GM12878 (cell line): ENCODE results near the gene NAT8L. TPM values are rescaled to one million over a fixed set of nuclear protein-coding genes. Genes with fewer than 3 reads are reported as not detected.

ENCODE experiments used
- ETV6 ChIP-seq, 2 experiments: fragments of 450-650 bp in 1 of 2; IDR thresholded peaks in 1 of 2; conservative IDR thresholded peaks in 1 of 2; 2 replicates each; pipeline ENCODE4 v1.6.1; 2014; ENCODE audit warnings: antibody characterized with exemption in 1 of 2, borderline replicate concordance in 1 of 2, low read depth in 1 of 2, mild to moderate bottlenecking in 1 of 2, moderate library complexity in 1 of 2
- MEF2A ChIP-seq: IDR thresholded peaks from 2 replicates; pipeline ENCODE4 v1.6.1; 2011; ENCODE audit warnings: low read depth, mild to moderate bottlenecking, low read length, moderate library complexity; ENCODE audit not compliant: insufficient read depth
- NR2F1 ChIP-seq: fragments of 450-650 bp; conservative IDR thresholded peaks from 2 replicates; pipeline ENCODE4 v1.6.1; 2017; ENCODE audit warnings: mild to moderate bottlenecking
- TAF1 ChIP-seq: IDR thresholded peaks from 2 replicates; pipeline ENCODE4 v1.6.1; 2011; ENCODE audit warnings: mild to moderate bottlenecking, low read depth, low read length, borderline replicate concordance
- ZBED1 ChIP-seq: IDR thresholded peaks from 2 replicates; pipeline ENCODE4 v1.6.1; 2016; ENCODE audit warnings: borderline replicate concordance
- polyA plus RNA-seq, 11 experiments: library from polyadenylated mRNA; depleted of rRNA in 4 of 11; unstranded in 6 of 11; stranded (reverse) in 5 of 11; fragments of >200 nt; fragmentation: Nextera tagmentation in 4 of 11; fragmentation: Illumina TruSeq in 1 of 11; extraction: Ambion mirVana in 4 of 11; extraction: Trizol in 1 of 11; gene quantifications; 1 replicate in 1 of 11; 2 replicates in 10 of 11; pipeline versions ENCODE4 v1.2.1 to v1.2.3, GENCODE V29; 2011 to 2016; ENCODE audit warnings: inconsistent platforms in 2 of 11, missing spikeins in 2 of 11, low read depth in 1 of 11
- total RNA-seq, 4 experiments: library from RNA; depleted of rRNA in 3 of 4; stranded (reverse); fragments of >200 nt in 3 of 4; fragmentation: Illumina TruSeq in 1 of 4; extraction: Trizol in 1 of 4; gene quantifications; 2 replicates each; pipeline versions ENCODE4 v1.2.1 to v1.2.3, GENCODE V29; 2013 to 2021
- TF ChIP-seq, protein P1 (sequence below): fragments of 450-650 bp; formaldehyde crosslinking; IDR thresholded peaks from 2 replicates; pipeline ENCODE4 v1.4.0; 2020; ENCODE audit warnings: mild to moderate bottlenecking, moderate library complexity
- TF ChIP-seq, protein P2 (sequence below): IDR thresholded peaks from 2 replicates; pipeline ENCODE4 v1.6.1; 2011; ENCODE audit warnings: borderline replicate concordance, low read depth, mild to moderate bottlenecking, moderate library complexity, mixed read lengths, low read length; ENCODE audit not compliant: insufficient read depth; ENCODE audit errors: extremely low read length
- TF ChIP-seq, protein P3 (sequence below): fragments of 150-350 bp; IDR thresholded peaks from 2 replicates; pipeline ENCODE4 v1.6.1; 2016; ENCODE audit warnings: low read depth, low read length
- TF ChIP-seq, protein P4 (sequence below): IDR thresholded peaks from 2 replicates; pipeline ENCODE4 v1.6.1; 2012; ENCODE audit warnings: improper control_type of control experiment, low read depth, low read length; ENCODE audit not compliant: insufficient replicate concordance

The NAT8L gene
- total and polyA plus RNA-seq, 10 of the 15 experiments (the other 5 are each of a cell fraction or from before 2014, with no cell fraction given), result 0.01 to 0.31 (median 0.11) TPM; not detected in 5

DNA sequence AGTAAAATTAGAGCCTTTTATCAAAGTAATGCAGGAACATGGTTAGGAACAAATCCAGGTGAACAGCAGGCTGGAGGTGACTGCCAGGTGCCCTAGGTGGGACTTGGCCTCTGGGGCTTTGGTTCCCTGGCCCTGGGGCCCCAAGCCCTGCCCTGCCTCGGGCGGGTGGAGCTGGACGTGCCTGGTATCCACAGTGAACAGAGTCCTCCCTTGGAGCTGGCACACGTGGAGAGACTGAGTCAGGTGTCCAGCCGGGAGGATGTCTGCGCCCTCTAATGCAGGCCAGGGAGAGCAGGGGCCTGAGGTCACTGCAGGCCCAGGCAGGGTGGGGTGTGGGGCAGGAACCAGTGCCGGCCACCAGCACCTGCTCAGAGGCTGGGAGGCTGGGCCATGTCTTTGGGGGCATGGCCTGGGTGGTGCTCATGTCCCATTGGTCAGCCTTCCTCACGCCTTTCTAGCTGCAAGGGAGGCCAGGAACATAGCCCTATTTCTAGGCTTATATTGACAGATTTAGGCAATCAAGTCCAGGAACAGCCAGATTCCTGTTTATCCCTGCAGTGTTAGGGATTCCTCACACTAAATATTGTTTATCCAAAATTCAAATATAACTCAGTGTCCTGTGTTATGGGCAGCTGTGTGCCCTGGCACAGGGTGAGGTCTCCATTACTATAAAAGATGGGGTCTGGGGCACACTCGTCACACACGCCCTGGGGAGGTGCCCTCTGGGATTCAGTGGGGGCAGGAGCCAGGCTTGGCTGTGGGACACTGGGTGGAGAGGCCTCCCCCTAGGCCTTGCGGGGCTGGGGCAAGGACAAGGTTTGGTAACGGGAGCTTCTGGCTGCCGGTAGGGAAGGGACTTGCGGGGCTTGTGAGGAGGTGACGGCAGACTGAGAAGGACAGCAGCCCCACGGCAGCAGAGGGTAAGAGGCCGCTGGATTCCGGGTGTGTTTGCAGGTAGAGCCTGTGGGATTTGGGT lies 14.3 kb upstream of the NAT8L start (continued):
- TF ChIP-seq, protein P1, sequence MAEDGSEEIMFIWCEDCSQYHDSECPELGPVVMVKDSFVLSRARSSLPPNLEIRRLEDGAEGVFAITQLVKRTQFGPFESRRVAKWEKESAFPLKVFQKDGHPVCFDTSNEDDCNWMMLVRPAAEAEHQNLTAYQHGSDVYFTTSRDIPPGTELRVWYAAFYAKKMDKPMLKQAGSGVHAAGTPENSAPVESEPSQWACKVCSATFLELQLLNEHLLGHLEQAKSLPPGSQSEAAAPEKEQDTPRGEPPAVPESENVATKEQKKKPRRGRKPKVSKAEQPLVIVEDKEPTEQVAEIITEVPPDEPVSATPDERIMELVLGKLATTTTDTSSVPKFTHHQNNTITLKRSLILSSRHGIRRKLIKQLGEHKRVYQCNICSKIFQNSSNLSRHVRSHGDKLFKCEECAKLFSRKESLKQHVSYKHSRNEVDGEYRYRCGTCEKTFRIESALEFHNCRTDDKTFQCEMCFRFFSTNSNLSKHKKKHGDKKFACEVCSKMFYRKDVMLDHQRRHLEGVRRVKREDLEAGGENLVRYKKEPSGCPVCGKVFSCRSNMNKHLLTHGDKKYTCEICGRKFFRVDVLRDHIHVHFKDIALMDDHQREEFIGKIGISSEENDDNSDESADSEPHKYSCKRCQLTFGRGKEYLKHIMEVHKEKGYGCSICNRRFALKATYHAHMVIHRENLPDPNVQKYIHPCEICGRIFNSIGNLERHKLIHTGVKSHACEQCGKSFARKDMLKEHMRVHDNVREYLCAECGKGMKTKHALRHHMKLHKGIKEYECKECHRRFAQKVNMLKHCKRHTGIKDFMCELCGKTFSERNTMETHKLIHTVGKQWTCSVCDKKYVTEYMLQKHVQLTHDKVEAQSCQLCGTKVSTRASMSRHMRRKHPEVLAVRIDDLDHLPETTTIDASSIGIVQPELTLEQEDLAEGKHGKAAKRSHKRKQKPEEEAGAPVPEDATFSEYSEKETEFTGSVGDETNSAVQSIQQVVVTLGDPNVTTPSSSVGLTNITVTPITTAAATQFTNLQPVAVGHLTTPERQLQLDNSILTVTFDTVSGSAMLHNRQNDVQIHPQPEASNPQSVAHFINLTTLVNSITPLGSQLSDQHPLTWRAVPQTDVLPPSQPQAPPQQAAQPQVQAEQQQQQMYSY (CRISPR knock-in tag), result no peak
- TF ChIP-seq NR2F1, result no peak
- no peak for TF ChIP-seq TAF1
- TF ChIP-seq, protein P2, sequence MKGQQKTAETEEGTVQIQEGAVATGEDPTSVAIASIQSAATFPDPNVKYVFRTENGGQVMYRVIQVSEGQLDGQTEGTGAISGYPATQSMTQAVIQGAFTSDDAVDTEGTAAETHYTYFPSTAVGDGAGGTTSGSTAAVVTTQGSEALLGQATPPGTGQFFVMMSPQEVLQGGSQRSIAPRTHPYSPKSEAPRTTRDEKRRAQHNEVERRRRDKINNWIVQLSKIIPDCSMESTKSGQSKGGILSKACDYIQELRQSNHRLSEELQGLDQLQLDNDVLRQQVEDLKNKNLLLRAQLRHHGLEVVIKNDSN, result no peak
- TF ChIP-seq MEF2A, result no peak
- TF ChIP-seq, protein P3, sequence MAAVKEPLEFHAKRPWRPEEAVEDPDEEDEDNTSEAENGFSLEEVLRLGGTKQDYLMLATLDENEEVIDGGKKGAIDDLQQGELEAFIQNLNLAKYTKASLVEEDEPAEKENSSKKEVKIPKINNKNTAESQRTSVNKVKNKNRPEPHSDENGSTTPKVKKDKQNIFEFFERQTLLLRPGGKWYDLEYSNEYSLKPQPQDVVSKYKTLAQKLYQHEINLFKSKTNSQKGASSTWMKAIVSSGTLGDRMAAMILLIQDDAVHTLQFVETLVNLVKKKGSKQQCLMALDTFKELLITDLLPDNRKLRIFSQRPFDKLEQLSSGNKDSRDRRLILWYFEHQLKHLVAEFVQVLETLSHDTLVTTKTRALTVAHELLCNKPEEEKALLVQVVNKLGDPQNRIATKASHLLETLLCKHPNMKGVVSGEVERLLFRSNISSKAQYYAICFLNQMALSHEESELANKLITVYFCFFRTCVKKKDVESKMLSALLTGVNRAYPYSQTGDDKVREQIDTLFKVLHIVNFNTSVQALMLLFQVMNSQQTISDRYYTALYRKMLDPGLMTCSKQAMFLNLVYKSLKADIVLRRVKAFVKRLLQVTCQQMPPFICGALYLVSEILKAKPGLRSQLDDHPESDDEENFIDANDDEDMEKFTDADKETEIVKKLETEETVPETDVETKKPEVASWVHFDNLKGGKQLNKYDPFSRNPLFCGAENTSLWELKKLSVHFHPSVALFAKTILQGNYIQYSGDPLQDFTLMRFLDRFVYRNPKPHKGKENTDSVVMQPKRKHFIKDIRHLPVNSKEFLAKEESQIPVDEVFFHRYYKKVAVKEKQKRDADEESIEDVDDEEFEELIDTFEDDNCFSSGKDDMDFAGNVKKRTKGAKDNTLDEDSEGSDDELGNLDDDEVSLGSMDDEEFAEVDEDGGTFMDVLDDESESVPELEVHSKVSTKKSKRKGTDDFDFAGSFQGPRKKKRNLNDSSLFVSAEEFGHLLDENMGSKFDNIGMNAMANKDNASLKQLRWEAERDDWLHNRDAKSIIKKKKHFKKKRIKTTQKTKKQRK, result no peak
- TF ChIP-seq ZBED1, result no peak
- TF ChIP-seq ETV6 (conservative IDR thresholded peaks at IDR 0.05 in 1 of 2, IDR thresholded peaks at IDR 0.05 in 1 of 2; ENCODE audit: borderline replicate concordance in 1 of 2, low read depth in 1 of 2), result no peak
- TF ChIP-seq, protein P4, sequence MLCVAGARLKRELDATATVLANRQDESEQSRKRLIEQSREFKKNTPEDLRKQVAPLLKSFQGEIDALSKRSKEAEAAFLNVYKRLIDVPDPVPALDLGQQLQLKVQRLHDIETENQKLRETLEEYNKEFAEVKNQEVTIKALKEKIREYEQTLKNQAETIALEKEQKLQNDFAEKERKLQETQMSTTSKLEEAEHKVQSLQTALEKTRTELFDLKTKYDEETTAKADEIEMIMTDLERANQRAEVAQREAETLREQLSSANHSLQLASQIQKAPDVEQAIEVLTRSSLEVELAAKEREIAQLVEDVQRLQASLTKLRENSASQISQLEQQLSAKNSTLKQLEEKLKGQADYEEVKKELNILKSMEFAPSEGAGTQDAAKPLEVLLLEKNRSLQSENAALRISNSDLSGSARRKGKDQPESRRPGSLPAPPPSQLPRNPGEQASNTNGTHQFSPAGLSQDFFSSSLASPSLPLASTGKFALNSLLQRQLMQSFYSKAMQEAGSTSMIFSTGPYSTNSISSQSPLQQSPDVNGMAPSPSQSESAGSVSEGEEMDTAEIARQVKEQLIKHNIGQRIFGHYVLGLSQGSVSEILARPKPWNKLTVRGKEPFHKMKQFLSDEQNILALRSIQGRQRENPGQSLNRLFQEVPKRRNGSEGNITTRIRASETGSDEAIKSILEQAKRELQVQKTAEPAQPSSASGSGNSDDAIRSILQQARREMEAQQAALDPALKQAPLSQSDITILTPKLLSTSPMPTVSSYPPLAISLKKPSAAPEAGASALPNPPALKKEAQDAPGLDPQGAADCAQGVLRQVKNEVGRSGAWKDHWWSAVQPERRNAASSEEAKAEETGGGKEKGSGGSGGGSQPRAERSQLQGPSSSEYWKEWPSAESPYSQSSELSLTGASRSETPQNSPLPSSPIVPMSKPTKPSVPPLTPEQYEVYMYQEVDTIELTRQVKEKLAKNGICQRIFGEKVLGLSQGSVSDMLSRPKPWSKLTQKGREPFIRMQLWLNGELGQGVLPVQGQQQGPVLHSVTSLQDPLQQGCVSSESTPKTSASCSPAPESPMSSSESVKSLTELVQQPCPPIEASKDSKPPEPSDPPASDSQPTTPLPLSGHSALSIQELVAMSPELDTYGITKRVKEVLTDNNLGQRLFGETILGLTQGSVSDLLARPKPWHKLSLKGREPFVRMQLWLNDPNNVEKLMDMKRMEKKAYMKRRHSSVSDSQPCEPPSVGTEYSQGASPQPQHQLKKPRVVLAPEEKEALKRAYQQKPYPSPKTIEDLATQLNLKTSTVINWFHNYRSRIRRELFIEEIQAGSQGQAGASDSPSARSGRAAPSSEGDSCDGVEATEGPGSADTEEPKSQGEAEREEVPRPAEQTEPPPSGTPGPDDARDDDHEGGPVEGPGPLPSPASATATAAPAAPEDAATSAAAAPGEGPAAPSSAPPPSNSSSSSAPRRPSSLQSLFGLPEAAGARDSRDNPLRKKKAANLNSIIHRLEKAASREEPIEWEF, result no peak
